GM21723 (cell line): ENCODE results near the gene CCS.
"Not testable (repeated sequence)": the region's sequence is repeated elsewhere in the genome, so short reads cannot be mapped to it uniquely, and the experiment has no call there.

ENCODE experiments used
- ATAC-seq: cut with Tn5 transposase; IDR thresholded peaks from one replicate; pipeline ENCODE4 v1.9.1; 2021; ENCODE audit warnings: mild to moderate bottlenecking, moderate library complexity; ENCODE audit not compliant: unreplicated experiment

Gene CCS

GRCh38 chr11:66592457-66593302 lies at the start of gene CCS, which contains the start of gene CCDC87:
Gene CCS, plus strand, starts transcription at chr11:66593185. Its CDS starts 77 bp downstream, at chr11:66593262.
Gene CCDC87, minus strand, starts transcription at chr11:66593063. Its CDS starts 48 bp downstream, at chr11:66593015.
- ATAC-seq: peak; percentile 81

- no peak for ATAC-seq
These were observed 49.5 kb upstream of the CCS start for GRCh38 chr11:66543263-66544107.

- ATAC-seq: not testable (repeated sequence)
These were observed 48.0 kb upstream of the CCS start for GRCh38 chr11:66544952-66545351.

- ATAC-seq: peak; percentile 83
These were observed 47.2 kb upstream of the CCS start, which contains the start of gene ZDHHC24 for GRCh38 chr11:66545701-66546367. Gene ZDHHC24, minus strand, starts transcription at chr11:66546048. Its CDS starts 45 bp downstream, at chr11:66546003.

GRCh38 chr11:66546368-66546965 lies 46.5 kb upstream of the CCS start, which contains the start of gene ACTN3:
Gene ACTN3, plus strand, starts transcription at chr11:66546903. Its CDS starts 35 bp downstream, at chr11:66546938.
- ATAC-seq: peak; percentile 3

- ATAC-seq: no peak
These were observed 45.9 kb upstream of the CCS start for GRCh38 chr11:66546966-66547661.

- ATAC-seq: no peak
These were observed 45.3 kb upstream of the CCS start for GRCh38 chr11:66547662-66548009.

- ATAC-seq: no peak
These were observed 44.9 kb upstream of the CCS start for GRCh38 chr11:66548041-66548440.

GRCh38 chr11:66548774-66549630 lies 44.0 kb upstream of the CCS start:
- ATAC-seq: no peak

GRCh38 chr11:66549696-66550095 lies 43.3 kb upstream of the CCS start:
- no peak for ATAC-seq

- ATAC-seq: no peak
These were observed 42.1 kb upstream of the CCS start for GRCh38 chr11:66550887-66551286.

GRCh38 chr11:66554602-66555001 lies 38.4 kb upstream of the CCS start:
- ATAC-seq: no peak

- no peak for ATAC-seq
These were observed 37.6 kb upstream of the CCS start for GRCh38 chr11:66555416-66555815.

GRCh38 chr11:66556086-66556485 lies 36.9 kb upstream of the CCS start:
- ATAC-seq: no peak

- no peak for ATAC-seq
These were observed 35.2 kb upstream of the CCS start for GRCh38 chr11:66557733-66558326.

GRCh38 chr11:66559142-66559865 lies 33.7 kb upstream of the CCS start:
- no peak for ATAC-seq

GRCh38 chr11:66559866-66560676 lies 32.9 kb upstream of the CCS start:
- ATAC-seq: no peak
